Tongue (tissue), 2 donors: ENCODE data around the gene SLC16A5. TPM values are rescaled to one million over a fixed set of nuclear protein-coding genes. Genes with fewer than 3 reads are reported as not detected.
A peak's percentile ranks its signal among the peaks of the same experiment; 100 is the strongest.
"Not testable (repeated sequence)": the region's sequence is repeated elsewhere in the genome, so short reads cannot be mapped to it uniquely, and the experiment has no call there.

ENCODE experiments used
- DNase-seq: peaks from one replicate; pipeline ENCODE4 v3.0.0-alpha.2; 2015
- total RNA-seq: library from RNA; depleted of rRNA; stranded (reverse); fragments of >200 nt; gene quantifications from one replicate; pipeline ENCODE4 v1.2.3, GENCODE V29; 2014

Gene SLC16A5
- total RNA-seq, 1 donor from 2014 or later = 11.5 TPM

GRCh38 chr17:75133001-75133400 is 45.2 kb downstream of the SLC16A5 start:
- DNase-seq = no peak

GRCh38 chr17:75133607-75134347 is 46.0 kb downstream of the SLC16A5 start:
- DNase-seq = not testable (repeated sequence)

GRCh38 chr17:75135452-75135851 is 47.7 kb downstream of the SLC16A5 start:
- no peak for DNase-seq

GRCh38 chr17:75135946-75136345 is 48.2 kb downstream of the SLC16A5 start:
- DNase-seq = no peak

- DNase-seq = not testable (repeated sequence)
Observed at GRCh38 chr17:75137762-75138161, 50.0 kb downstream of the SLC16A5 start.

- no peak for DNase-seq
Observed at GRCh38 chr17:75138519-75138918, 50.8 kb downstream of the SLC16A5 start.

- DNase-seq = no peak
Observed at GRCh38 chr17:75142236-75142971, 54.6 kb downstream of the SLC16A5 start.

- no peak for DNase-seq
Observed at GRCh38 chr17:75144816-75145512, 57.2 kb downstream of the SLC16A5 start.

- DNase-seq = no peak
Observed at GRCh38 chr17:75146592-75146991, 58.8 kb downstream of the SLC16A5 start.

GRCh38 chr17:75147878-75148546 is 60.3 kb downstream of the SLC16A5 start:
- DNase-seq = no peak

- DNase-seq = peak; percentile 44
Observed at GRCh38 chr17:75151930-75152329, 64.2 kb downstream of the SLC16A5 start.

- DNase-seq = no peak
Observed at GRCh38 chr17:75152523-75152921, 64.8 kb downstream of the SLC16A5 start.

GRCh38 chr17:75152922-75153779 is 65.4 kb downstream of the SLC16A5 start:
- peak; percentile 68 for DNase-seq

GRCh38 chr17:75153780-75154194 is 66.0 kb downstream of the SLC16A5 start:
- DNase-seq = no peak

GRCh38 chr17:75154195-75155106 is 66.7 kb downstream of the SLC16A5 start, which contains the start of gene JPT1:
Gene JPT1 (minus strand): TSS chr17:75154512. CDS start chr17:75154397, 115 bp downstream.
- DNase-seq = peak; percentile 100

- DNase-seq = peak; percentile 85
Observed at GRCh38 chr17:75155191-75155601, 67.4 kb downstream of the SLC16A5 start.
